GM04503 (cell line): ENCODE results near the gene TNFRSF4.

Source experiments
- DNase-seq: peaks from one replicate; pipeline ENCODE4 v3.0.0-alpha.2; 2012; ENCODE audit warnings: low read depth

The TNFRSF4 gene

GRCh38 chr1:1245178-1245816 lies 31.3 kb upstream of the TNFRSF4 start:
- DNase-seq, result no peak

GRCh38 chr1:1244192-1244811 lies 30.3 kb upstream of the TNFRSF4 start:
- no peak for DNase-seq

- no peak for DNase-seq
These were observed 29.8 kb upstream of the TNFRSF4 start for GRCh38 chr1:1243807-1244191.

- no peak for DNase-seq
These were observed 29.3 kb upstream of the TNFRSF4 start for GRCh38 chr1:1243266-1243660.

DNA sequence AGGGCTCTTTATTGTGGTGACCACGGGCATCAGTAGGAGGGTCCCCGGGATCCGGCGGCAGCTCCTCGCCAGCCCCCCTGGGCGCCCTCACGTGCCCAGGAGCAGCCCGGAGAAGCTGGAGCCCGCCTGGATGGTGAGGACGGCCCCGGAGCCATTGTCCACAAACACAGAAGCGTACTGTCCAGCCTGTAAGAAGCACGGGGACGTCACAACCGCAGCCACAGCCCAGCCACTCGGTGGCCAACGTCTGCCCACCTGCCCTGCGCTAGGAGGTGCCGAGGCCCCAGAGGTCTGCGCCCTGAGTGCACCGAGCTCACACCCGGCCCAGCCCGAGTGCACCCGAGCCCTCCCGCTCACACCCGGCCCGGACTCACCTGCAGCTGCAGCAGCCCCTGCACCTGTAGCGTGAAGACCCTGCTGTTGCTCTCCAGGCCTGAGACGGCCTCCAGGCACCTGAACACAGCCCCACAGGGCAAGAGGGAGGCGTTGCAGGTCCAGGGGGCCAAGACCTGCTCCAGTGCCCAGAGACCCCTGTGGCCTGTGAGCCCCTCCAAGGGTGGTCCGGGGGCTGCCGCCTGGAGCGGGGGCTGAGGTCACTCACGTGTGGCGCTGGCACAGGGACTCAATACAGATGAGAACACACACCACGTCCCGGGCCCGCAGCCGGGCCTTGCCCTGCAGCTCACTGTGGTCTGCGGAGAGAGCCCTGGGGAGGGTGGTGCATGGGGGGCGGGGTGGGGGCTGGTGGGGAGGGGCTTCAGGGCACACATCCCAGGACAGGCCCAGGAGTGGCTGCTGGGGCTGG lies 28.7 kb upstream of the TNFRSF4 start:
- no peak for DNase-seq

DNA sequence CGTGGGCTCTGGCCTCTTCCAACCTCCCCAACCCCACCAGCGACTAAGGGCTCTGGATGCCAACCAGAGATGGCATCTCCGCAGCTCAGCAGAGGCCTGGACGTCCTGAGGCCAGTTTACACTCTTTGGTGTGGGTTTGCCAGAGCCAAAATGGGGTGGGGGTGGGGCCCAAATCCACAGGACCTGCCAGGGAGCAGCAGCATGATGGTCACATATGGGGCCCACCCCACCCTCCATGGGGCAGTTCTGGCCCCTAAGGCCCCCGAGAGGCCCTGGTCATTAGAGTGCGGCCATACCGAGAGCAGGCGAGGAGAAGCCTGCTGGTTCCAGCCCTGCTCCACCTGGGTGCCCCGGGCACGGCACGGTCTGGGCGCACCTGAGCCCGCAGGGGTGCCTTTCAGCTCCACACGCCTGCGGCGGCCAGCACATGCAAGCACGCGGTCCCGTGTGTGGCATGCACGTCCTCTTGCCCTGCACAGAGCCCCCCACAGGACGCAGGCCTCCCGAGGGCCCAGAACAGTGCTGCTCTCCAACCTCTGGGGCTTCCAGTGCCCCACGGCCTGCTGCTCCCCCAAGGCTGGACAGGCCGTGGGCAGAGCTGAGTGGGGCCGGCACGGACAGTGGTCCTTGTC lies 27.8 kb upstream of the TNFRSF4 start:
- no peak for DNase-seq

DNA sequence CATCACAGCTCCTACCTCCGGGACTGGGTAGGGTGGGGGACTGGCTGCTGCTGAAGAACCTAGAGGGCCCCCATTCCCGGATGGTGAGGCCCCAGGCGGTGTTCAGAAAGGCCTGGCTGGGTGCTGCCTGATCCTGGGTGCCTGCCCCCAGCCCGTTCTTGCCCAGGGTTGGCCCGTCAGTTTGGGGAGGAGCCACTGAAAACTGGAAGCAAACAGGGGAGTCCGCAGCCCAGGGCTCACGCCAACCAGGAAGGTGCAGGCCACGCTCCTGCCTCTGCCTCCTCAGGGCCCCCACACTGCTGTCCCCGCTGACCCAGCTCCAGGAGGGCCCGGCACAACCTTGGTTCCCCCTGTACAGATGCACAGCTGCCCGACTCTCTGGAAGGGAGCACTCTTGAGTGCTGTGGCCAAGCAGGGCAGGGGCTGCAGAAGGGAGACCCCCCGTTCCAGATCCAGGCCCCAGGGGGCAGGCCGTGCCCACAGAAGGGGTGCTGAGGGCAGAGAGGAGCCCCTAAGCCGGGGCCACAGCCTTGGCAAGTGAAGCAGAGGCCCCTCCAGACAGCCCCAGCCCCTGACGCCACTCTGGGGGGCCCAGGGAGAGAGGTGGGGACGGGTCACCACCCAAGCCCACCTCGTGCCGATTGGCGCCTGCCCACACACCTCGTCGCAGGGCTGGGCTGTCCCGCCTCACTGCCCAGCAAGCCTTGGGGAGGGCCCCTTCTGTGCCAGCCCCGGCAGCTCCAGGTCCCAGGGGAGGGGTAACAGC lies 27.1 kb upstream of the TNFRSF4 start:
- no peak for DNase-seq

- no peak for DNase-seq
These were observed 26.4 kb upstream of the TNFRSF4 start for GRCh38 chr1:1240348-1240732.

- DNase-seq, result no peak
These were observed 25.8 kb upstream of the TNFRSF4 start for GRCh38 chr1:1239614-1240347.

GRCh38 chr1:1239227-1239613 lies 25.3 kb upstream of the TNFRSF4 start:
- DNase-seq, result no peak

DNA sequence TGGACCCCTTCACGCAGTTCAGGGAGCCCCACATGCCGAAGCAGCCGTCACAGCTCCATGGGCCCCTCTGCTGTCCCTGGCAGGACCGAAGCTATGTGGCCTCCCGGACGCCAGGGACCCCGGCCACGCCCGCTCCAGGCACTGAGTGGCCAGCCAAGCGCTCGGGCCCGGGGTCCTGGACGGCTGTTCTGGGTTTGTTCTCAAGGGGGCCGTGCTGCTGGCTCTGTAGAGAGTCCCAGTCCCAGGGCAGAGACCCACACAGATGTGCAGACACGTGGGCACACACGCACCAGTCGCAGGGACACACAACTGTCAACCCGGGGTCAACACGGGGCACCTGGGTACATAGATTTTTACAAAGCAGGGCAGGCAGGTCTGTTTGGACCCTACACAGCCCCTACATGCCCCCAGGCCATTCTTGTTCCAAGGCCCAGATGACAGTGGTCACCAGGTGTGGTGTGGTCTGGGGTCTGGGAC lies 24.8 kb upstream of the TNFRSF4 start:
- no peak for DNase-seq

GRCh38 chr1:1237874-1238701 lies 24.1 kb upstream of the TNFRSF4 start:
- no peak for DNase-seq

DNA sequence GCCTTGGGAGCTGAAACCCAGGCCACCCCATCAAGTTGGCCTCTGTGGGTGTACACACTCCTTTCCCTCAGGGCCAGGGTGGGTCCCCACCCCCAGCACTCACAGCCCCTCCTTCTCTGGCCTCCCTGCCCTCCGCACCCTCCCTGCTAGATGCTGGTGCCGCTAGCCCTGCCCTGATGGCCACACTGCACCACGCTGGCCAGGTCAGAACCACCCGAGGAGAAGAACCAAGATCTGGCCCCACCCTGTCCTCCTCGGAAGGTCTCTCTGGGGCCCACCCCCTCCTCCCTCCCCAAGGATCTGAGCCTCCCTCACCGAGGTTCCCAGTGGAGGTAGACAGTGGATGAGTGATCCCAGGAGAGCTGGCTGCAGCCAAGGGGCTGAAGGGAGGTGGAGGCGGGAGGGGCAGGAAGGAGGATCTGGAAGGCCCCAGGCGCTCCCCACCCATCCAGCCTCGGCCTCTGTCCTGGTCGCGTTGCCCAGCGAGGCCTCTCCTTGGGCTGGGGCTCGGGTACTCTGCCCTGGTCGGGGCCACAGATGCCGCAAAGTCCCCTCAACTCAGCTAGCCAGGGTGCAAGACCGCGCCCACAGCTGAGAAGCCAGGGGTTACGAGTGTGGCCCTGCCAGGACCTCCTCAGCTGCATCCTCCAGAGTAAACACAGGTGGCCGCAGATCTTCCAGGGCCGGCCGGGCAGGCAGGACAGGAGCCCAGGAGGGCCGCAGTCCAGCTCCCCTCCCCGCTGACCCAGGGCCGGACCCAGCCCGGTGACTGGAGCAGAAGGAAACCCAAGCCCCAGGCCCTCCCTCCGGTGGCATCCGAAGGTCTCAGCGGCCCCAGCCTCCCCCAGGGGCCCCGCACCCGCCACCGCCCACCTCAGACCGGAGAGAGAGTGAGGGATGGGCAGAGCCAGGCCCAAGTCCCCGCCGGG lies 23.3 kb upstream of the TNFRSF4 start:
- DNase-seq, result no peak

DNA sequence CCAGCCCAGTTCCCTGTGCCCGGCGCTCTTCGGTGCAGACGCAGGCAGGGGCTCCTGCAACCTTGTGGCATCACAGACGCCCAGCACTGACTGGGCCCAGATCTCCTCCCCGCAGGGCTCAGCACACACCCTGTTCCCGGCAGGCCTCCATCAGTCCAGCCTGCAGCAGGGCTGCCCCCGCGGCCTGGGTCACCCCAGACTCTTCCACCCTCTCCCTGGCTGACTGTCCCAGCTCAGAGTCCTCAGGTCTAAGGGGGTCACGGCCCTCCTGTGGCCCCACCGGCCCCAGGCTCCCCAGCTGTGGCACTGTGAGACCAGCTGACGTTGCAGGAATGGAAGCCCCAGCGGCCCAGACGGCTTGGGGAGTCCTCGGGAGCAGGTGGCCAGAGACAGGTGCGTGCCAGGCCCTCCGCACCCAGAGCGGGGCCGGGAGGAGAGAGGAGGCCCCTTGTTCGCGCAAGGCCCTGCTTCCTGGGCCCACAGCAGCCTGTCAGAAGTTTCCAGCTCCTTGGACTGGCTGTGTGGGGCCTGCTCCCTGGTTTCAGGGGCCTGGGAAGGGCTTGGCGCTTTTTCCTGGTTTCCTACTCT lies 22.3 kb upstream of the TNFRSF4 start:
- no peak for DNase-seq

GRCh38 chr1:1235016-1235744 lies 21.2 kb upstream of the TNFRSF4 start:
- DNase-seq, result no peak

- DNase-seq, result no peak
These were observed 20.3 kb upstream of the TNFRSF4 start for GRCh38 chr1:1234180-1234808.

GRCh38 chr1:1233567-1233892 lies 19.6 kb upstream of the TNFRSF4 start:
- DNase-seq, result no peak
